Peyer's patch (tissue), 4 donors: ENCODE measurements around the gene DAPL1.

Experiments used
- CTCF ChIP-seq, 6 experiments: fragments of 450-650 bp in 4 of 6; fragments of 200-600 bp in 2 of 6; sonication (generic) in 1 of 6; IDR thresholded peaks; one replicate each; pipeline ENCODE4 v1.5.1; 2017 to 2019; ENCODE audit warnings: antibody characterized with exemption in 6 of 6, mild to moderate bottlenecking in 3 of 6, moderate library complexity in 1 of 6
- POLR2A ChIP-seq, 2 donors: fragments of 450-650 bp; IDR thresholded peaks; one replicate each; pipeline ENCODE4 v1.5.1; 2017; ENCODE audit warnings: antibody characterized with exemption in 2 of 2, mild to moderate bottlenecking in 2 of 2, moderate library complexity in 2 of 2

GRCh38 chr2:158837645-158838044, 42.5 kb downstream of the DAPL1 start:
- TF ChIP-seq CTCF (IDR thresholded peaks at IDR 0.05): no peak
- TF ChIP-seq POLR2A (IDR thresholded peaks at IDR 0.05): no peak
